HCT116 (cell line): ENCODE data around the gene ITLN1.

Experiments
- JUND ChIP-seq: IDR thresholded peaks from 2 replicates; pipeline ENCODE4 v1.6.1; 2012
- POLR2A ChIP-seq: IDR thresholded peaks from 2 replicates; pipeline ENCODE4 v1.7.0; 2011; ENCODE audit warnings: borderline replicate concordance; ENCODE audit not compliant: insufficient read depth, insufficient read length; ENCODE audit errors: extremely low read depth

- TF ChIP-seq POLR2A, result no peak
- TF ChIP-seq JUND, result no peak
These were observed 31.2 kb downstream of the ITLN1 start for GRCh38 chr1:160853754-160854153.
